IPS-18a (cell line): ENCODE data around the gene MAST2.

Source experiments
- H3K27ac ChIP-seq: one replicate; pipeline ENCODE4 v1.5.1; 2013; ENCODE audit warnings: low read length
- H3K27me3 ChIP-seq: one replicate; pipeline ENCODE4 v1.6.1; 2013; ENCODE audit warnings: mild to moderate bottlenecking, low read length; ENCODE audit not compliant: control insufficient read depth, insufficient read depth
- H3K36me3 ChIP-seq: one replicate; pipeline ENCODE4 v1.6.1; 2013; ENCODE audit warnings: low read depth, low read length; ENCODE audit not compliant: control insufficient read depth
- H3K4me1 ChIP-seq: one replicate; pipeline ENCODE4 v1.6.1; 2013; ENCODE audit warnings: low read depth, low read length; ENCODE audit not compliant: control insufficient read depth
- H3K4me3 ChIP-seq: one replicate; pipeline ENCODE4 v1.5.1; 2013; ENCODE audit warnings: low read length
- H3K9ac ChIP-seq: one replicate; pipeline ENCODE4 v1.6.1; 2013; ENCODE audit warnings: mild to moderate bottlenecking, low read length, moderate library complexity
- H3K9me3 ChIP-seq: one replicate; pipeline ENCODE4 v1.6.1; 2013; ENCODE audit warnings: low read depth, low read length; ENCODE audit not compliant: control insufficient read depth

MAST2 gene

DNA sequence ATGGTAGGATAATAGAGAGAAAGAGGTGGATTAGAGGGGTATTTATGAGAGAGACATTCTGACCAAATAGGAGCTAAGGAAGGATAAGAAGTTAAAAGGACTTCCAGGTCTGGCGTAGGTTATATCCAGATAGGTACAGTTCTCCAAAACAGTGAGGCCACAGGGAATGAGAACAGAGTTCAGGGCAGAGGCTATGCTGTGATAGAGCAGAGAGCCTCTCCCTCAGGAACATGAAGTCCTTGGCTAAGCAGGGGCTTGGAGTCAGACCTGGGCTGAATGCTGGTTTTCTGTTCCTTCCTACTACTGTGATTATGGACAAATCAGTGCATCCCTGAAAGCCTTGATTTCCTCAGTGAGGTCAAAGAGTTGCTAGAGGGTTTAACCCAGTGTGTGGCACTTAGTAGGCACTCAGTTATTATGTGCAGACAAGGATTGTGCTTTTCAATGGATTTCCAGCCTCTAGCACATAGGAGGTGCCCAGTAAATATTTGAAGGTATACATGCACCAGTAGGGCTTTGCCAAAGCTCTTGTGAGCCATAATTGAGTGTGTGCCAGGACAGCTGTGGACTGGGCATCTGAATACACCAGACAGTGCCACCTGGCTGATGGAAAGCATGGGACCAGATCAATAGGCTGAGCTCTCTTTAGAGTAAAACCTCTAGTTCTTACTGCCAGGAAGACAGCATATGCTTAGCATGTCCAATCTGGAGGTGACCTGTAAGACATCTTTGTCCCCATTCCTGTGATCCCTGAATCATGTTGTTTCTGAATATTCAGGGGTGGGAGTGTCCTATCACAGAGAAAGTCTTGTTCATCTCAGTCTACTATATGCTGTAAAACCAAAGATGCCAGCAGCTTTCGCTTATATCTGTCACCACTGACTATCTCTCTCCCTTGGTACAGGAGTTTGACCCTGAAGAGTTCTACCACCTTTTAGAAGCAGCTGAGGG, 217.9 kb downstream of the MAST2 start:
- Histone ChIP-seq H3K36me3 (peaks cover 20% of the 10 kb centered on the region), H3K27ac (no peak overlapping the region), H3K4me1 (no peaks in the 10 kb centered on the region), H3K4me3 (no peak overlapping the region), H3K9ac (no peak overlapping the region), H3K9me3 (no peaks in the 10 kb centered on the region), H3K27me3 (no peaks in the 10 kb centered on the region)

DNA sequence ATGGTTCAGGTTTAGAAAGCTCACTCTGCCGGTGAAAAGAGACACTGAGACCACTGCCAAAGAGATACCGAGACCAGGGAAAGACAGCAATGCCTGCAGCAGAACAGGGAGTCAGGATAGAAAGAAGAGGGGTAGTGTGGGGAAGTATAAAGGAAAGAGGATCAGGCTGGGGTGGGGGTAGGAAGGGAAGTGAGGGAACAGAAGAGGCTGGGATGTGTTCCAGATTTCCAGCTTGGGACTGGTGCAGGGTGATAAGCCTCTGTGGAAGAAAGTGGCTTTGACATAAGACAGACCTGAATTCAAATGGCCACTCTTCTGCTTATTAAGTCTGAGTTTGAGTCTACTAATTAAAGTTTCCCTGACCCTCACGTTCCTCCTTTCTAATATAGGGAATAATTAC, 223.1 kb downstream of the MAST2 start:
- Histone ChIP-seq H3K4me3 (no peak overlapping the region), H3K9ac (no peak overlapping the region), H3K9me3 (no peaks in the 10 kb centered on the region), H3K27ac (no peak overlapping the region), H3K4me1 (no peaks in the 10 kb centered on the region), H3K36me3 (peaks cover 45% of the 10 kb centered on the region), H3K27me3 (no peaks in the 10 kb centered on the region)

DNA sequence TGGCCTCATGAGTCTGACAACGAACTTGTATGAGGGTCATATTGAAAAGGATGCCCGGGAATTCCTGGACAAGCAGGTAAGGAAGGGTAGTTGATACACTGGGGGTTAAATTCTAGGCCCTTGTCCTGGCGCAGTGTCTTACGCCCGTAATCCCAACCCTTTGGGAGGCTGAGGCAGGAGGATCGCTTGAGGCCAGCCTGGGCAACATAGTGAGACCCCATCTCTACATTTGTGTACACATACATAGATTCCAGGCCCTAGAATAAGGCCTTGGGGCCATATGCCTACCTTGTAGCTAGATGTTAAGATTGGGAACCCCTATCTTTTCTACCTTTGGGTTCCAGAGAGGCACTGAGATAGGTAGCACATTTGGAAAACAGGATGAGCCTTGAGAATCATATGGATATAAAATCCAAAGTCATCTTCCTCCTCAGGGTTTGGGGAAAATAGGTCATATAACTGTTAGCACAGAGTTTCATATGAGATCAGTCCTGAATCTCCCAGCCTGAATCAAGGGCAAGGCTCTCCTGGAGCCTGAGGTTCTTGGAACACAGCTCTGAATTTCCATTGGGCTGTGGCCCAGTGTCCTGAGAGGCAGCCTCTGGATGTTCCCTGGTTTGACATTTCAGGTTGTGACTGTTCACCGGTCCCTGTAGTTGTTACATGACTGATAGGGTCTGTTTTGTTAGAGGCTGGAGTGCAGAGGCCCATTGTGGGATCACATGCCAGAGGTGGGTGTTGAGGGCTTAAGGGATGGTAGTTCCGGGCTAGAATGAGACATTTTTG, 224.6 kb downstream of the MAST2 start:
- Histone ChIP-seq H3K27me3 (no peaks in the 10 kb centered on the region), H3K9ac (no peak overlapping the region), H3K27ac (no peak overlapping the region), H3K4me3 (no peak overlapping the region), H3K36me3 (peaks cover 41% of the 10 kb centered on the region), H3K9me3 (no peaks in the 10 kb centered on the region), H3K4me1 (no peaks in the 10 kb centered on the region)

DNA sequence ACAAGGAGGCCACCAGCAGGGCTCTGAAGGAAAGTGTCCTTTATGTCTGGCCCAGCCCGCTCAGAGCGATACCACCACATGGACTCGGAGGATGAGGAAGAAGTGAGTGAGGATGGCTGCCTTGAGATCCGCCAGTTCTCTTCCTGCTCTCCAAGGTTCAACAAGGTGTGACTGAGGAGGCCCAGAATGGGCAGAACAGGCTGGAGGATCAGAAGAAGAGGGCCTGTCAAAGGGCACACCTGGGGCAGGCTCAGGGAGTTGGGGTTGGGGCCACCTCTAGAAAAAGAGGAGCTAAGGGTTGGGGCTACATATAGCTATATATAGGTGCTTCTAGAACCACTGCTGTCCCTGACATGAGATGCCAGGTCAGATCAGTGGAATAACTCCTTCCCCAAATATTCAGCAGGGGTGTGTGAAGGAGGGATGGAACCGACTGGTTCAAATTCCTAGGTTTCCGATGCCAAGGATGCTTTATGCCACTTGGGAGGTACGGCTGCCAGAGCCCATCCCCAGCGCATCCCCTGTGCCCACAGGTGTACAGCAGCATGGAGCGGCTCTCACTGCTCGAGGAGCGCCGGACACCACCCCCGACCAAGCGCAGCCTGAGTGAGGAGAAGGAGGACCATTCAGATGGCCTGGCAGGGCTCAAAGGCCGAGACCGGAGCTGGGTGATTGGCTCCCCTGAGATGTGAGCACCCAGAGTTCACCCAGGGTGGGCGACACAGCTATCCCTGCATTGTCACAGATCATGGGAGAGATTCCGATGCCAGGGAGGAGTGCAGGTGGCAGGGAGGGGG, 226.9 kb downstream of the MAST2 start:
- H3K4me3 ChIP-seq: no peak overlapping the region
- H3K36me3 ChIP-seq: peaks cover 32% of the 10 kb centered on the region
- no peak overlapping the region for H3K27ac ChIP-seq
- no peak overlapping the region for H3K9ac ChIP-seq
- H3K4me1 ChIP-seq: no peaks in the 10 kb centered on the region
- H3K27me3 ChIP-seq: no peaks in the 10 kb centered on the region
- no peaks in the 10 kb centered on the region for H3K9me3 ChIP-seq

DNA sequence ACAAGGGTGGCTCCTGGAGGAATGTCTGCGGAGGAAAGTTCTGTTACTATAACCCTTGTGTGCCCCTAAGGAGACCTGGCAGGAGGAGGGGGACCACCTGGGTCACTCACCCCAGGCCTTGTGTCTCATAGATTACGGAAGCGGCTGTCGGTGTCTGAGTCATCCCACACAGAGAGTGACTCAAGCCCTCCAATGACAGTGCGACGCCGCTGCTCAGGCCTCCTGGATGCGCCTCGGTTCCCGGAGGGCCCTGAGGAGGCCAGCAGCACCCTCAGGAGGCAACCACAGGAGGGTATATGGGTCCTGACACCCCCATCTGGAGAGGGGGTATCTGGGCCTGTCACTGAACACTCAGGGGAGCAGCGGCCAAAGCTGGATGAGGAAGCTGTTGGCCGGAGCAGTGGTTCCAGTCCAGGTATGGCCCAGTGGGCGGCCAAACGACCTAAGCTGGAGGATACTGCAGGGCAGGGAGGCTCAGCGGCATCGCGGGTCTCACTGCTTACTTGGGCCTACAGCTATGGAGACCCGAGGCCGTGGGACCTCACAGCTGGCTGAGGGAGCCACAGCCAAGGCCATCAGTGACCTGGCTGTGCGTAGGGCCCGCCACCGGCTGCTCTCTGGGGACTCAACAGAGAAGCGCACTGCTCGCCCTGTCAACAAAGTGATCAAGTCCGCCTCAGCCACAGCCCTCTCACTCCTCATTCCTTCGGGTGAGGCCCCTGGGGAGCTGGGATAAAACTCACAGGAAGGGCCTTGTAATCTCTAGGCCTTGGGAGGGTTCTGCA, 227.7 kb downstream of the MAST2 start:
- no peaks in the 10 kb centered on the region for H3K27me3 ChIP-seq
- H3K4me3 ChIP-seq: no peak overlapping the region
- no peak overlapping the region for H3K9ac ChIP-seq
- H3K9me3 ChIP-seq: no peaks in the 10 kb centered on the region
- peaks cover 32% of the 10 kb centered on the region for H3K36me3 ChIP-seq
- no peak overlapping the region for H3K27ac ChIP-seq
- no peaks in the 10 kb centered on the region for H3K4me1 ChIP-seq

DNA sequence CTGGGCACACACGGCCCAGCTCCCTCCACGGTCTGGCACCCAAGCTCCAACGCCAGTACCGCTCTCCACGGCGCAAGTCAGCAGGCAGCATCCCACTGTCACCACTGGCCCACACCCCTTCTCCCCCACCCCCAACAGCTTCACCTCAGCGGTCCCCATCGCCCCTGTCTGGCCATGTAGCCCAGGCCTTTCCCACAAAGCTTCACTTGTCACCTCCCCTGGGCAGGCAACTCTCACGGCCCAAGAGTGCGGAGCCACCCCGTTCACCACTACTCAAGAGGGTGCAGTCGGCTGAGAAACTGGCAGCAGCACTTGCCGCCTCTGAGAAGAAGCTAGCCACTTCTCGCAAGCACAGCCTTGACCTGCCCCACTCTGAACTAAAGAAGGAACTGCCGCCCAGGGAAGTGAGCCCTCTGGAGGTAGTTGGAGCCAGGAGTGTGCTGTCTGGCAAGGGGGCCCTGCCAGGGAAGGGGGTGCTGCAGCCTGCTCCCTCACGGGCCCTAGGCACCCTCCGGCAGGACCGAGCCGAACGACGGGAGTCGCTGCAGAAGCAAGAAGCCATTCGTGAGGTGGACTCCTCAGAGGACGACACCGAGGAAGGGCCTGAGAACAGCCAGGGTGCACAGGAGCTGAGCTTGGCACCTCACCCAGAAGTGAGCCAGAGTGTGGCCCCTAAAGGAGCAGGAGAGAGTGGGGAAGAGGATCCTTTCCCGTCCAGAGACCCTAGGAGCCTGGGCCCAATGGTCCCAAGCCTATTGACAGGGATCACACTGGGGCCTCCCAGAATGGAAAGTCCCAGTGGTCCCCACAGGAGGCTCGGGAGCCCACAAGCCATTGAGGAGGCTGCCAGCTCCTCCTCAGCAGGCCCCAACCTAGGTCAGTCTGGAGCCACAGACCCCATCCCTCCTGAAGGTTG, 231.4 kb downstream of the MAST2 start:
- no peak overlapping the region for H3K4me3 ChIP-seq
- no peaks in the 10 kb centered on the region for H3K9me3 ChIP-seq
- no peak overlapping the region for H3K27ac ChIP-seq
- H3K27me3 ChIP-seq: no peaks in the 10 kb centered on the region
- H3K4me1 ChIP-seq: no peaks in the 10 kb centered on the region
- no peak overlapping the region for H3K9ac ChIP-seq
- H3K36me3 ChIP-seq: peaks cover 16% of the 10 kb centered on the region

DNA sequence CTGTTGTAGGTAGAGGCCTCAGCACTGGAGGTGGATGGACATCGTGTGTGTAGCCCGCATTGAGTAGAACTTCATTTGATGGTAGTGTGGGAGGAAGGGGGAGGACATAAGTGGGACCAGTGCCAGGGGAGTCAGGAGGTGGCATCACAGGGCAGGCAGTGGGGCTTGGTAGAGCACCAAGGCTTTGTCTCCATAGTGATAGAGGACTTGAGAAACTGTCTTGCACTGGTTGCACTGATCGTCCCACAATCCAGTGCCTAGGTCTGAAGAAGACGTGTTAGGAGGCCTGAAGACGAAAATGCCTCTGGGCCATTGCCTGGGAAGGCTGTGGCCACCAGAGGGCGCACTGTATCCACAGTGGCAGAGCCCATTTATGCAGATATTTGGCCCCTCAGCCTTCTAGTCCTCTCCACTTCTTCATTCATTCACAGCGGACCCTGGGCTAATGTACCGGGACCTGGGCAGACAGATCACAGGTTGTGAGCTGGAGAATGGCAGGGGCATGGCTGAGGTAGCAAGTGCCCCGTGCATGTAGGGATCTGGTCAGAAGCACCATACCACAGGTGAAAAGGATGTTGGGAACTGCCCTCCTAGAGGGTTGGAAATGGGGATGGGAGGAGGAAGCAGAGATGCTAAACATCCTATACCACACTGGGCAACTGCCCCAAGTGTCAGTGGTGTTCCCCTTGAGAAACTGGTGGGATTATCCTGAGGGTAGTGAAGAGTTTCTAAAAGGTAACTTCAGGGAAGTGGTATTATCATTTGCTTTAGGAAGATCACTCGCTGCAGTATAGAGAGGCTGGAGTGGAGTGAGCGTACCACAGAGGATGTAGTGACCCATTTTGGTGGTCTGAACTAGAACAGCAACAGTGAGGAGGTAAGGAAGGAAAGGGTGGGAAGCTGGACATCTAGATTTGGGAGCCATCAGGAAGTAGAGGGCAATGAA, 233.8 kb downstream of the MAST2 start:
- no peaks in the 10 kb centered on the region for H3K9me3 ChIP-seq
- no peak overlapping the region for H3K27ac ChIP-seq
- no peak overlapping the region for H3K4me3 ChIP-seq
- no peaks in the 10 kb centered on the region for H3K27me3 ChIP-seq
- H3K4me1 ChIP-seq: no peaks in the 10 kb centered on the region
- peaks cover 14% of the 10 kb centered on the region for H3K36me3 ChIP-seq
- no peak overlapping the region for H3K9ac ChIP-seq

DNA sequence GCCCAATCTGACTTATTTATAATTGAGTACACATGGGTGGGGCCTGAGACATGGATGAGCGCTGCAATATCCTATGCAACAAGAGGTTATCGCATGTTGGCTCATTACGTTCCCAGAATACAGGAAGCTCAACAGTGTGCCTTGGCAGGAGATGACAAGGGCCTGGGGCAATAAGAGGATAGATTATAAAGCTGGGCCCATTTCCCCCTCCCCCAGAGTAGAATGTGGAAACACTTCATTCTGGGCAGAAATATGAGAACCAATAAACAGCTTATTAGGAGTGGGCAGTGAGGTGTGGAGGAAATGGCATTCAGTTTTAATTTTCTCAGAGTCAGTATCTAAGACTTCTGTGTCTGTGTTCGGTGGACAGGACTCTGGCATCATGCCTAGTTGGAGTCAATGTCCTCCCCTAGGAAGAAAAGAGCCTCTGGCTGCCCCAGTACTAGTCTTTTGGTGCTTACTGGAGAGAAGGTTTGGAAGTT, 236.2 kb downstream of the MAST2 start:
- Histone ChIP-seq H3K9me3 (no peaks in the 10 kb centered on the region), H3K36me3 (peaks cover 15% of the 10 kb centered on the region), H3K4me3 (no peak overlapping the region), H3K4me1 (peaks cover 14% of the 10 kb centered on the region), H3K9ac (no peak overlapping the region), H3K27ac (no peak overlapping the region), H3K27me3 (no peaks in the 10 kb centered on the region)

DNA sequence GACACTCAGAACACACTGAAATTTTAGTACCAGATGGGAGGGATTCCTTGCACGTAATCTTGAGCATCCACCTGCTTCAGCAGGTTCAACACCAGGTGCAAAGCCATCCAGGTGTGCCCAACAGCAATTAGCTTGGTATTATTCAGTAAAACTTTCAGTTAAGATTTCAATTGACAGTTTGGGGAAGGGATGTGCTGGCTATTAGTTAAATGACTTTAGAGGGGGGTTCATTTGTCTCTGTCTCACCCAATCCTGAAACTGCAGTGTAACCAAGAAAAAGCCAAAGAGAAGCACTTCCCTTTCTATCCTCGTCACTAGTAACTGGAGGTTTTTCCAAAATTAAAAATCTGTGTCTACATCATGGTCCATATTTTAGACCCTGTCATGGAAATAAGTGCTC, 238.1 kb downstream of the MAST2 start:
- Histone ChIP-seq H3K9me3 (no peaks in the 10 kb centered on the region), H3K27ac (no peak overlapping the region), H3K27me3 (no peaks in the 10 kb centered on the region), H3K36me3 (peaks cover 15% of the 10 kb centered on the region), H3K9ac (no peak overlapping the region), H3K4me3 (no peak overlapping the region), H3K4me1 (peaks cover 14% of the 10 kb centered on the region)
